Fibroblast of peridontal ligament (primary cell): ENCODE results near the gene MYO3A.

Experiments
- DNase-seq: peaks from one replicate; pipeline ENCODE4 v3.0.0-alpha.2; 2010; ENCODE audit errors: extremely low read depth

The MYO3A gene

GRCh38 chr10:26214004-26214403 is 280.0 kb downstream of the MYO3A start:
- no peak for DNase-seq

GRCh38 chr10:26214551-26215395 is 280.7 kb downstream of the MYO3A start:
- DNase-seq = no peak

GRCh38 chr10:26215396-26215934 is 281.4 kb downstream of the MYO3A start:
- no peak for DNase-seq

GRCh38 chr10:26215935-26216584 is 282.0 kb downstream of the MYO3A start:
- no peak for DNase-seq

- DNase-seq = no peak
Observed at GRCh38 chr10:26216585-26217395, 282.8 kb downstream of the MYO3A start, which contains the start of gene GAD2. Gene GAD2, plus strand, starts transcription at chr10:26216774. Its CDS starts 36 bp downstream, at chr10:26216810.

GRCh38 chr10:26217396-26218086 is 283.5 kb downstream of the MYO3A start:
- no peak for DNase-seq

GRCh38 chr10:26219676-26220075 is 285.6 kb downstream of the MYO3A start:
- DNase-seq = no peak

GRCh38 chr10:26220901-26221300 is 286.9 kb downstream of the MYO3A start:
- no peak for DNase-seq

- no peak for DNase-seq
Observed at GRCh38 chr10:26221541-26221940, 287.5 kb downstream of the MYO3A start.

- no peak for DNase-seq
Observed at GRCh38 chr10:26222563-26222962, 288.5 kb downstream of the MYO3A start.

- no peak for DNase-seq
Observed at GRCh38 chr10:26225322-26225721, 291.3 kb downstream of the MYO3A start.

GRCh38 chr10:26227786-26228185 is 293.8 kb downstream of the MYO3A start:
- no peak for DNase-seq

- no peak for DNase-seq
Observed at GRCh38 chr10:26232174-26232573, 298.1 kb downstream of the MYO3A start.

GRCh38 chr10:26235761-26236160 is 301.7 kb downstream of the MYO3A start:
- no peak for DNase-seq

GRCh38 chr10:26238378-26238777 is 304.3 kb downstream of the MYO3A start:
- no peak for DNase-seq

GRCh38 chr10:26242706-26243350 is 308.8 kb downstream of the MYO3A start:
- no peak for DNase-seq

- DNase-seq = no peak
Observed at GRCh38 chr10:26243351-26243720, 309.3 kb downstream of the MYO3A start.

GRCh38 chr10:26249681-26250080 is 315.7 kb downstream of the MYO3A start:
- no peak for DNase-seq

- DNase-seq = no peak
Observed at GRCh38 chr10:26251925-26252324, 317.9 kb downstream of the MYO3A start.

- DNase-seq = no peak
Observed at GRCh38 chr10:26254616-26255015, 320.6 kb downstream of the MYO3A start.

GRCh38 chr10:26259341-26259740 is 325.3 kb downstream of the MYO3A start:
- no peak for DNase-seq
